Thyroid gland (tissue), 4 donors: ENCODE data around the gene CAP1.

Experiments
- POLR2A ChIP-seq, 2 donors: fragments of 450-650 bp; IDR thresholded peaks; one replicate each; pipeline ENCODE4 v1.6.1; 2017; ENCODE audit warnings: antibody characterized with exemption in 2 of 2, mild to moderate bottlenecking in 2 of 2, moderate library complexity in 1 of 2
- TF ChIP-seq, protein P1 (sequence below), 6 experiments: fragments of 200-600 bp in 3 of 6; fragments of 450-650 bp in 3 of 6; sonication (generic) in 3 of 6; IDR thresholded peaks; one replicate each; pipeline ENCODE4 v1.5.1; 2016 to 2019; ENCODE audit warnings: antibody characterized with exemption in 6 of 6, mild to moderate bottlenecking in 2 of 6, inconsistent platforms in 1 of 6, moderate library complexity in 1 of 6

DNA sequence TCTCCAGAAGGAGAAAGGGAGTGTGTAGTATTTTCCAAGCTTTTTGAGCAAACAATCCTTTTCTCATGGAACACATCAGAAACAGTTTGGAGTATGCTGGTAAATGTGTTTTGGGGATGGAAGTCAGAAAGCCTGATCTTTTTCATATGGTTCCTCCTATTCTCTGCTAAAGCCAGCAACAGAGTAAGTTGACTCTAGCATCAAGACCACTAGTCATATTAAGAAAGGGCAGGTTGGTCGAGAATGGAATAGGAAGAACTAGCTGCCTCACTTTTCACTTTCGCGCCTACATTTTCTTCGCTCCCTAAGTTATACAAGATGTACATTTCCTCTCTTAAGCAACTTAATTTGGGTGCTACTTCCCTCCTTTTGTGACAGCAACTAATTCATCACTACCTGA, 32.5 kb downstream of the CAP1 start:
- TF ChIP-seq, protein P1, sequence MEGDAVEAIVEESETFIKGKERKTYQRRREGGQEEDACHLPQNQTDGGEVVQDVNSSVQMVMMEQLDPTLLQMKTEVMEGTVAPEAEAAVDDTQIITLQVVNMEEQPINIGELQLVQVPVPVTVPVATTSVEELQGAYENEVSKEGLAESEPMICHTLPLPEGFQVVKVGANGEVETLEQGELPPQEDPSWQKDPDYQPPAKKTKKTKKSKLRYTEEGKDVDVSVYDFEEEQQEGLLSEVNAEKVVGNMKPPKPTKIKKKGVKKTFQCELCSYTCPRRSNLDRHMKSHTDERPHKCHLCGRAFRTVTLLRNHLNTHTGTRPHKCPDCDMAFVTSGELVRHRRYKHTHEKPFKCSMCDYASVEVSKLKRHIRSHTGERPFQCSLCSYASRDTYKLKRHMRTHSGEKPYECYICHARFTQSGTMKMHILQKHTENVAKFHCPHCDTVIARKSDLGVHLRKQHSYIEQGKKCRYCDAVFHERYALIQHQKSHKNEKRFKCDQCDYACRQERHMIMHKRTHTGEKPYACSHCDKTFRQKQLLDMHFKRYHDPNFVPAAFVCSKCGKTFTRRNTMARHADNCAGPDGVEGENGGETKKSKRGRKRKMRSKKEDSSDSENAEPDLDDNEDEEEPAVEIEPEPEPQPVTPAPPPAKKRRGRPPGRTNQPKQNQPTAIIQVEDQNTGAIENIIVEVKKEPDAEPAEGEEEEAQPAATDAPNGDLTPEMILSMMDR (IDR thresholded peaks at IDR 0.05): no peak
- TF ChIP-seq POLR2A (IDR thresholded peaks at IDR 0.05): no peak
